ENCODE measurements around the gene CCDC30. TPM values are rescaled to one million over a fixed set of nuclear protein-coding genes. Genes with fewer than 3 reads are reported as not detected.
"Not testable (repeated sequence)": the region's sequence is repeated elsewhere in the genome, so short reads cannot be mapped to it uniquely, and the experiment has no call there.

The CCDC30 gene
- total RNA-seq, 1 donor from 2014 or later: 9.3 TPM

- no peaks in the 10 kb centered on the region for H3K27me3 Mint-ChIP-seq
- H3K4me1 Mint-ChIP-seq (ENCODE audit: unreplicated experiment): no peaks in the 10 kb centered on the region
- no peak for DNase-seq (ENCODE audit: extremely low spot score, unreplicated experiment)
- TF ChIP-seq, protein P1, sequence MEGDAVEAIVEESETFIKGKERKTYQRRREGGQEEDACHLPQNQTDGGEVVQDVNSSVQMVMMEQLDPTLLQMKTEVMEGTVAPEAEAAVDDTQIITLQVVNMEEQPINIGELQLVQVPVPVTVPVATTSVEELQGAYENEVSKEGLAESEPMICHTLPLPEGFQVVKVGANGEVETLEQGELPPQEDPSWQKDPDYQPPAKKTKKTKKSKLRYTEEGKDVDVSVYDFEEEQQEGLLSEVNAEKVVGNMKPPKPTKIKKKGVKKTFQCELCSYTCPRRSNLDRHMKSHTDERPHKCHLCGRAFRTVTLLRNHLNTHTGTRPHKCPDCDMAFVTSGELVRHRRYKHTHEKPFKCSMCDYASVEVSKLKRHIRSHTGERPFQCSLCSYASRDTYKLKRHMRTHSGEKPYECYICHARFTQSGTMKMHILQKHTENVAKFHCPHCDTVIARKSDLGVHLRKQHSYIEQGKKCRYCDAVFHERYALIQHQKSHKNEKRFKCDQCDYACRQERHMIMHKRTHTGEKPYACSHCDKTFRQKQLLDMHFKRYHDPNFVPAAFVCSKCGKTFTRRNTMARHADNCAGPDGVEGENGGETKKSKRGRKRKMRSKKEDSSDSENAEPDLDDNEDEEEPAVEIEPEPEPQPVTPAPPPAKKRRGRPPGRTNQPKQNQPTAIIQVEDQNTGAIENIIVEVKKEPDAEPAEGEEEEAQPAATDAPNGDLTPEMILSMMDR (conservative IDR thresholded peaks at IDR 0.05): no peak
- no peaks in the 10 kb centered on the region for H3K36me3 Mint-ChIP-seq
- H3K27ac Mint-ChIP-seq: no peak overlapping the region
- H3K9me3 Mint-ChIP-seq: no peaks in the 10 kb centered on the region
- no peak overlapping the region for H3K4me3 Mint-ChIP-seq
Observed at GRCh38 chr1:42618866-42619265, 155.8 kb downstream of the CCDC30 start.

DNA sequence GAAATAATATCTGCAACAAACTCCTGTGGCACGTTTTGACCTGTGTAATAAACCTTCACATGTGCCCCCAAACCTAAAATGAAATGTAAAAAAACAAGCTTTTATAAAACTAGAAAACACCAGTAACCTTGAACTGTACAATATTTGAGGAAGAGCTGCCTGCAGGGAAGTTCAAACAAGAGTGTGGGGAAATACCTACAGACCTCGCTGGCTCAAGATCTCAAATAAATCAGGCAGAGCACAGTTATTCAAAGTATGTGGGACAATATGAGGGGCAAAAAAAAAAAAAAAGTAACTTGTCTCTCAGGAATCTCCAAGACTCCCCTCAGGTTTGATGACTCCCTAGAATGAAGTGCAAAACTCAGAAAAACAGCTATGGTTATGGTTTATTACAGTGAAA is 157.2 kb downstream of the CCDC30 start:
- H3K36me3 Mint-ChIP-seq: no peaks in the 10 kb centered on the region
- no peaks in the 10 kb centered on the region for H3K4me1 Mint-ChIP-seq (ENCODE audit: unreplicated experiment)
- TF ChIP-seq, protein P1 (conservative IDR thresholded peaks at IDR 0.05): no peak
- no peak overlapping the region for H3K27ac Mint-ChIP-seq
- H3K27me3 Mint-ChIP-seq: no peaks in the 10 kb centered on the region
- H3K4me3 Mint-ChIP-seq: no peak overlapping the region
- H3K9me3 Mint-ChIP-seq: no peaks in the 10 kb centered on the region
- DNase-seq (ENCODE audit: extremely low spot score, unreplicated experiment): no peak

- not testable (repeated sequence) for H3K36me3 Mint-ChIP-seq; H3K27me3 Mint-ChIP-seq; H3K4me1 Mint-ChIP-seq (ENCODE audit: unreplicated experiment); H3K4me3 Mint-ChIP-seq; DNase-seq (ENCODE audit: extremely low spot score, unreplicated experiment); H3K9me3 Mint-ChIP-seq; H3K27ac Mint-ChIP-seq
Observed at GRCh38 chr1:42621180-42621579, 158.1 kb downstream of the CCDC30 start.

DNA sequence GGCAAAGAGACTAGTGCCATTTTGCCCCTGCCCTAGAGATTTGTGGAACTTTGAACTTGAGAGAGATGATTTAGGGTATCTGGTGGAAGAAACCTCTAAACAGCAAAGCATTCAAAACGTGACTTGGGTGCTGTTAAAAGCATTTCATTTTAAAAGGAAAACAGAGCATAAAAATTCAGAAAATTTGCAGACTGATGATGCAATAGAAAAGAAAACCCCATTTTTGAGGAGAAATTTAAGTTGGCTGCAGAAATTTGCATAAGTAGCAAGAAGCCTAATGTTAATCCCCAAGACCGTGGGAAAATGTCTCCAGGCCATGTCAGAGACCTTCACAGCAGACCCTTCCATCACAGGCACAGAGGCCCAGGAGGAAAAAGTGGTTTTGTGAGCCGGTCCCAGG is 164.1 kb downstream of the CCDC30 start:
- H3K4me1 Mint-ChIP-seq (ENCODE audit: unreplicated experiment); H3K4me3 Mint-ChIP-seq; H3K27ac Mint-ChIP-seq; H3K27me3 Mint-ChIP-seq; H3K36me3 Mint-ChIP-seq; H3K9me3 Mint-ChIP-seq; DNase-seq (ENCODE audit: extremely low spot score, unreplicated experiment): not testable (repeated sequence)

GRCh38 chr1:42639116-42639515 is 176.0 kb downstream of the CCDC30 start:
- no peak overlapping the region for H3K27ac Mint-ChIP-seq
- H3K4me1 Mint-ChIP-seq (ENCODE audit: unreplicated experiment): no peaks in the 10 kb centered on the region

GRCh38 chr1:42646056-42646455 is 183.0 kb downstream of the CCDC30 start:
- Mint-ChIP-seq H3K4me1 (ENCODE audit: unreplicated experiment) (no peaks in the 10 kb centered on the region), H3K4me3 (no peak overlapping the region), H3K9me3 (no peaks in the 10 kb centered on the region), H3K27ac (no peak overlapping the region), H3K36me3 (peaks cover 9% of the 10 kb centered on the region), H3K27me3 (no peaks in the 10 kb centered on the region)
- TF ChIP-seq, protein P1 (conservative IDR thresholded peaks at IDR 0.05): no peak
- no peak for DNase-seq (ENCODE audit: extremely low spot score, unreplicated experiment)

More at GRCh38 chr1:42639116-42639515, 176.0 kb downstream of the CCDC30 start:
- H3K36me3 Mint-ChIP-seq: no peaks in the 10 kb centered on the region
- TF ChIP-seq, protein P1 (conservative IDR thresholded peaks at IDR 0.05): no peak
- no peak for DNase-seq (ENCODE audit: extremely low spot score, unreplicated experiment)
- H3K9me3 Mint-ChIP-seq: no peaks in the 10 kb centered on the region
- H3K27me3 Mint-ChIP-seq: no peaks in the 10 kb centered on the region
- H3K4me3 Mint-ChIP-seq: no peak overlapping the region

- TF ChIP-seq, protein P1 (conservative IDR thresholded peaks at IDR 0.05): no peak
- Mint-ChIP-seq H3K36me3 (peaks cover 11% of the 10 kb centered on the region), H3K4me3 (peak overlapping the region; percentile 95), H3K27ac (peak overlapping the region; percentile 92), H3K9me3 (no peaks in the 10 kb centered on the region), H3K4me1 (ENCODE audit: unreplicated experiment) (peaks cover 7% of the 10 kb centered on the region), H3K27me3 (peaks cover 9% of the 10 kb centered on the region)
- DNase-seq (ENCODE audit: extremely low spot score, unreplicated experiment): no peak
Observed at GRCh38 chr1:42657201-42657600, 194.1 kb downstream of the CCDC30 start.

All from type B pancreatic cell (in vitro differentiated cells).